GM18909 (cell line): ENCODE measurements around the gene GALNT18.

Experiments used
- ATAC-seq: cut with Tn5 transposase; IDR thresholded peaks from one replicate; pipeline ENCODE4 v1.9.1; 2021; ENCODE audit warnings: mild to moderate bottlenecking; ENCODE audit not compliant: unreplicated experiment, poor library complexity

GALNT18 gene

GRCh38 chr11:11335043-11335442 lies 286.8 kb downstream of the GALNT18 start:
- ATAC-seq, result no peak

GRCh38 chr11:11334607-11335006 lies 287.2 kb downstream of the GALNT18 start:
- ATAC-seq, result no peak

- no peak for ATAC-seq
These were observed 289.6 kb downstream of the GALNT18 start for GRCh38 chr11:11332141-11332710.

DNA sequence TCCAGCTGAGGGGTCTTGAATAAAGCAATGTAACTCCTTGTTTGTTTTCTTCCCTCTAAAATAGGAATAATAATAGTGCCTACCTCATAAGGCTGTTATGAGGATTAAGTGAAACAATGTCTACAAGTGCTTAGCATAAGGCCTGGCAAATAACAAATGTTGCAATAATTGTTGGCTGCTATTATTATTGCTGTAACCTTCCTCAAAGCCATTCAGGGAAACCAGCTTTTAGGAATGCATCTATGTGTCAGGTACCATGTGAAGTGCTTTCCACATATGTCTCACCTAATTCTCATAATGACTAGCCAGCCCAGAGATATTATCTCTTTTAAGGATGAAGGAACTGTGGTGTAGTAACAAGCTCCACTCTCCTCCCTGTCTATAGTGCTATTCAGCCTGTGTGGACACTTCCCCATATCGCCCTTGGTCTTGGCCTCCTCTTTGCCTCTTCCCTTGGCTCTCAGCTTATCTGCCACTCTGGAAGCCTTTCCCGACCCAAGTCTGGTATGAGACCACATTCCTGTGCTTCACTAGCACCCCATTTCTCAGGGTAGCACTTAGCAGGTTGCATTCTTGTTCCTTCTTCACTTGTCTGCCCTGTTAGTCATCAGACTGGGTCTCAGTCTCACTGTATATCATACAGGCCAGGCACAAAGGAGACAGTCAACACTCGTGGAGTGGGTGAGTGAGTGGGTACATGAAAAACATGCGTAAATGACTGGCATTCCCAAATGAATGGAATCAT lies 292.6 kb downstream of the GALNT18 start:
- ATAC-seq, result no peak

GRCh38 chr11:11324090-11324489 lies 297.7 kb downstream of the GALNT18 start:
- no peak for ATAC-seq

DNA sequence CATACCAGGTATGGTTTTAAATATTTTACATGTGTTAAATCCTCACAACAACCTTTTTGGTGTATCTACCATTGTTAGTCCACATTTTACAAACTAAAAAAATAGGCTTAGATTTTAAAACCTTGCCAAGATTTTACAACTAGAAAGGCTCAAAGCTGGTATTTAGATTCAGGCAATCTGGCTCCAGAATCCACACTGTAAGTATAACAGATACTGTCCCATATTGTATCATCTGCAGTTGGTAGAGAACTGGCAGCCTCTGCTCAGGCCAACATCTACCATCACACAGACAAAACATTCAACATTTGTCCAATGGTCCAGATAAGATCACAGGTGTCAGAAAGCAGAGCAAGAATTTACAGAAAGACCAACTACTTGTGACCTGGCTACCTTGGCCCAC lies 299.7 kb downstream of the GALNT18 start:
- no peak for ATAC-seq

DNA sequence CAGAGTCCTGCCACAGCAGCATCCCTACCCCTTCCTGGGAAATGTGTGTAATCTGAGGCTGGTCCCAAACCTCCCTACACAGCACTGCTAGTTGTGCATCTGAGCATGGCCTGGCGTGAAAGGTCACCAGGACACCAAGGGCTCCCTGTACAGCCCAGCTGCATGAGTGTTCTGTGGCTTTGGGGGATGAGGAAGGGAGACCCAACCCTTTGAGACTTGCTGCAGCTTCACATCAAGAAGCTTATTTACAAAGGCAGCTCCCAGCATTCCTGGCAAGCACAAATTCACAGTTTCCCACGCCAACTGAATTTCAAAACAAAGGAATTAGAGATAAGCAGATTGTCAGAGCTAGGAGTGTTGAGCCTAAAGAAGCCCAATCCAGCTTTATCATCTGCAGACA lies 301.0 kb downstream of the GALNT18 start:
- no peak for ATAC-seq

GRCh38 chr11:11318961-11319360 lies 302.8 kb downstream of the GALNT18 start:
- ATAC-seq, result peak; percentile 47

DNA sequence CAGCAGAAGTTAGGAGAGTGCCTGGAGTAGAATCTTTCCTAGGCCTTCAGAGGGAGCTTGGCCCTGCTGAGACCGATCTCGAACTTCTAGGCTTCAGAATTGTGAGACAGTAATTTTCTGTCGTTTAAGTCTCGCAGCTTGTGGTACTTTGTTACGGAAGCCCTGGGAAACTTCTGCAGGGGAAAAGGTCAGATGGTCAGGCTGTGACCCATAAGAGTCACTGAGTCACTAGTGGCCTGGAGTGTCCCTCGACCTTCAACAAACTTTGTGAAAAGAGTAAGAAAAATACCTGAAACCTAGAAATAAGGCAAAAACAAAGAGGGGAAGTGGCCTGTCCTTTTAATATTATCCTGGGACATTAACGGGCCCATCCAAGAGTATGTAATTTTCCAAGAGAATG lies 303.3 kb downstream of the GALNT18 start:
- ATAC-seq, result no peak

GRCh38 chr11:11316651-11317230 lies 305.1 kb downstream of the GALNT18 start:
- ATAC-seq, result no peak

DNA sequence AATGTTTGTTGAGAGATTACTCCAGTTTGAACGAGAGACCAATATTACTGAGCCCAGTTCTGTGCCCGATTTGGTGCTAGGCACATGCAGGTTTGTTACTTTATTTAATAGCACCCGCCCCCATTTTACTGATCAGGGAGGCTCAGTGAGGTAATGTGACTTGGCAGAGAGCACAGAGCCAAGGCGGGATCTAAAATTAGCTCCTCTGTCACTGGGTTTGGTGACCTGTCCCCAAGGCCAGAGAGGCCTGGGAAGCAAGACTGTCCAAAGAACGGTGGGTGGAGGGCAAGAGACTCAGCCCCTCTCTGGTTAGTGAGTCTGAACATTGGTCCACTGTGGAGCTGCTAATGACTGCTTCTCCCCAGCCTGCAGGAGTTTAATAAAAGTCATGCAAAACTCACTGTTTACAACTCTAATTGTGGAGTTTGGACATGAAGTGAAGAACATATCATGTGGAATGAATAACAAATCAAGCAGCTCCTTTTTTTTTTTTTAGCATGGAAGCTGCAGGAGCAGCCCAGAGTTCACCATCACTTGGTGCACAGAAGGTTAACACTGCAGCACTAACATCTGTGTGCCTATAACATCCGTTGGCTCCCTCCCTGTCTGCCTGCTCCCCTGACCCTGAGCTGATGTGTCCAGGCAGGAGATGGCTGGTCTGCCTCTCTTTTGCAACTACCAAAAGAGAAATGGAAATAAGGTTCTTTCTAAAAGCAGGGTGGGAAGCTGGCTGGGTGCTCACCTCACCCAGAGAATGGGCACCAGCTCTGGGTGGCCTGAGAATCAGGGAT lies 307.7 kb downstream of the GALNT18 start:
- no peak for ATAC-seq

GRCh38 chr11:11313426-11313825 lies 308.4 kb downstream of the GALNT18 start:
- ATAC-seq, result no peak

GRCh38 chr11:11312738-11313137 lies 309.1 kb downstream of the GALNT18 start:
- no peak for ATAC-seq

DNA sequence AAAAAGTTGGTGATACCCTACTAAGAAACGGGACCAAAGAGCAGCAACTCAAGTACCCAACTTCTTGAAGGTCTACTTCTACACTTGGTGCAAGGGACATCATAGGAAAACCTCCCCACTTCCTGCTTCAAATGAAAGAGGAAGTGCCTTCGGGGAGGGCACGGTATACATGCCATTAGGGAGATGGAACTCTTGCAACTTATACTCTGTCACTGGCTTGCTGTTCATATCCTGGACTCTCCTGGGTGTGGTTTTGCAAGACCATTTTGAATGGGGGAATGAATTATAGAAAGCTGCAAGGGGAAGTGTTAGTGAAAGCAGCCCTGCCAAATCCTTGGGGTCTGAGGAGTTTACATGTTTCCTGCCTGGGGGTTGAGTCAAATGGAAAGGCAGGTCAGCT lies 310.6 kb downstream of the GALNT18 start:
- no peak for ATAC-seq

DNA sequence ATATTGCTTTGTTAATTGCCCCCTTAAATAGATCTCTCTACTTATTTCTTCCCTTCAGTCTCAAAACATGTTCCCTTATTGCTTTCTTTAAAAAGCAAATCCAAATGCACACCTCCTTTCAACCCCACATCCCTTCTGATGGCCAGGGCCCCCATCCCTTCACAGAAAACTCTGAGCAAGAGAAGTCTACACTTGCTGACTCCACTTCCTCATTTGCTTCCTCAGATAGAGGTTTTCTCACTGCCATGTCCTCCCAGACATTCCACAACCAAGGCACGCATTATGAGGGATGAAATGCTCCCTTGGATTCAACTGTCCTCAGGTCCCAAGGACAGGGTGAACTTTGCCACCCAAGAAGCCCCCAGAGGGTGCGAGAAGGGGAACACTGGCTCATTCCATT lies 311.9 kb downstream of the GALNT18 start:
- ATAC-seq, result no peak

GRCh38 chr11:11308249-11308648 lies 313.6 kb downstream of the GALNT18 start:
- no peak for ATAC-seq

GRCh38 chr11:11306855-11307254 lies 314.9 kb downstream of the GALNT18 start:
- ATAC-seq, result no peak

DNA sequence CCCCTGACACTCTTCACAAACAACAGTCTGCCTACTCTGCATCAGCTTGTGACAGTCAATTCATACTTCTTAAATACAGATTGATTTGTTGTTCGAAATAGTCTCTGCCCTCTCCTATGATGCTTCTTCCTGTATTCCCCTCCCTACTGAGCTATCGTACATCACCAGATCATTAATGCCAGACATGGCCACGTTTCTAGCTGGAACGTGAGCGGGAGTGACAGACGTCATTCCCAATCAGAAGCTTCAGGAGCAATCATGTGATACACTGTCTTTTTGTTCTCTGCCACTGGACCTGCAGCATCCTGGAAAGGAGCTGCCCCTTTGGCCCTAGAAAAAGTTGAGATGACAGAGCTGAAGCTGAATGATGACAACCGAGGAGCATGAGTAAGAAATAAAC lies 317.3 kb downstream of the GALNT18 start:
- ATAC-seq, result no peak

DNA sequence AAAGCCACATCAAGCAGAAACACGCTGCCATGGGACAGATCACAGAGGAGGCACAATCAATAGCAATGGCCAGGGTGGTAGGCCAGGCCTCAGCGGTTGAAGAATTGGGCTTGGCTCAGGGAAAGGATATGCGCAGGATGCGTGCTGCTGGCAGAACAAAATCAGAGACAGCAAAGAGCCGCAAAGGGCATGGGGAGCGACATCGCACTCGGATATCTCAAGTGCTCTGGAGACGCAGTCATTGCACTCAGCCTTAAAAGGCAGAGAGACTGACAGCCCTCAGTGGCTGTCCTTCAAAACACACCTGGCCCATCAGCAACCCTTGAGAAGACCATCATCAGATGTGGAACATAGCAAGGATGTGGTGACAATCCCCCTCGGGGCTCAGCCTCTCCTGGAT lies 319.2 kb downstream of the GALNT18 start:
- no peak for ATAC-seq

DNA sequence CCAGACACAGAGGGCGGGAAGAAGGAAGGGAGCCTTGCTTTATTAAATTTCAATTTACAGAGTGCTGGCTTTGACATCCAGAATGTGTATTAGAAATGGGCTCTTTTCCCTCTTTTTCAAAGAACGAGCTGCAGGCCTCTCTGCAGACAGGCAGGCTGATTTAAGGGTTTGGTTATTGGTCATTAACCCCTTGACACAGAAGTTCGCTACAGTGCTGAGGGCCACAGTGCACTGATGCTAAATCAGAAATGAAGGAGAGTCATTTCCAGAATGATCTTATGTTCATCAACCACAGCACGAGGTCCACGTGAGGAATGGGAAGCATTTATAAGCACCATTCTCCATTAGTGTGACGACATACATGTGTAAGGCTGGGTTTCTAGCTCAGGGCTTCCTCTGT lies 320.6 kb downstream of the GALNT18 start:
- ATAC-seq, result no peak

GRCh38 chr11:11297578-11297977 lies 324.2 kb downstream of the GALNT18 start:
- ATAC-seq, result no peak
